Progenitor cell of endocrine pancreas (in vitro differentiated cells): ENCODE measurements around the gene GIMAP6. TPM values are rescaled to one million over a fixed set of nuclear protein-coding genes. Genes with fewer than 3 reads are reported as not detected.
"Not testable (repeated sequence)": the region's sequence is repeated elsewhere in the genome, so short reads cannot be mapped to it uniquely, and the experiment has no call there.

ENCODE experiments used
- DNase-seq: peaks from one replicate; pipeline ENCODE4 v3.0.0; 2021; ENCODE audit warnings: low spot score; ENCODE audit not compliant: unreplicated experiment
- H3K27ac Mint-ChIP-seq: 2 replicates; pipeline ENCODE4 v1.8.0; 2021; ENCODE audit warnings: mild to moderate bottlenecking, moderate library complexity, mixed read lengths
- H3K27me3 Mint-ChIP-seq: 2 replicates; pipeline ENCODE4 v1.8.0; 2021; ENCODE audit warnings: mixed read lengths
- H3K36me3 Mint-ChIP-seq: 2 replicates; pipeline ENCODE4 v1.8.0; 2022; ENCODE audit warnings: mixed read lengths; ENCODE audit not compliant: insufficient read depth
- H3K4me1 Mint-ChIP-seq: 2 replicates; pipeline ENCODE4 v1.8.0; 2021; ENCODE audit warnings: low read depth, mixed read lengths
- H3K4me3 Mint-ChIP-seq: 2 replicates; pipeline ENCODE4 v1.8.0; 2021; ENCODE audit warnings: low read depth, mild to moderate bottlenecking, moderate library complexity, mixed read lengths
- H3K9me3 Mint-ChIP-seq: 2 replicates; pipeline ENCODE4 v1.8.0; 2021; ENCODE audit warnings: low read depth, mixed read lengths
- CTCF ChIP-seq: fragments of 200-600 bp; sonication (generic); IDR thresholded peaks from one replicate; pipeline ENCODE4 v1.5.0; 2021; ENCODE audit warnings: antibody characterized with exemption, mild to moderate bottlenecking; ENCODE audit not compliant: unreplicated experiment
- total RNA-seq: library from RNA; stranded (reverse); gene quantifications from 2 replicates; pipeline ENCODE4 v1.2.1, GENCODE V29; 2021

Gene GIMAP6
- total RNA-seq, 1 donor from 2014 or later, result not detected

GRCh38 chr7:150663802-150664494, 31.8 kb upstream of the GIMAP6 start:
- Mint-ChIP-seq H3K36me3 (no peaks in the 10 kb centered on the region), H3K9me3 (peaks cover under 1% of the 10 kb centered on the region), H3K27ac (no peak overlapping the region), H3K27me3 (no peaks in the 10 kb centered on the region), H3K4me3 (no peak overlapping the region), H3K4me1 (no peaks in the 10 kb centered on the region)
- DNase-seq, result no peak
- no peak for TF ChIP-seq CTCF

DNA sequence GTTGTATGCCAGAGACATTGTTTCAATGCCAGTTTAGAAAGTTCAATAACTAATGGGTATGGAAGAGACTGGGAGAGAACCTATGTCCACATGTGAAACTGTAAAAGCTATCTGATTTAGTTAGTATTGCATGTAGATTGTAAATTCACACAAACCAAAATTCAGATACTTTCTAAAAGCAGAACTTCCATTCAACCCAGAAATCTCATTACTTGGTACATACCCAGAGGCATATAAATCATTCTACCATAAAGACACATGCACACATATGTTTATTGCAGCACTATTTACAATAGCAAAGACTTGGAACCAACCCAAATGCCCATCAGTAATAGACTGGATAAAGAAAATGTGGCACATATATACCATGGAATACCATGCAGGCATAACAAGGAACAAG, 30.6 kb upstream of the GIMAP6 start:
- H3K4me3 Mint-ChIP-seq, H3K27me3 Mint-ChIP-seq, H3K4me1 Mint-ChIP-seq, DNase-seq, H3K9me3 Mint-ChIP-seq, H3K36me3 Mint-ChIP-seq: not testable (repeated sequence)
- peak overlapping the region; percentile 19 for H3K27ac Mint-ChIP-seq

GRCh38 chr7:150660939-150661613, 28.9 kb upstream of the GIMAP6 start:
- DNase-seq, result no peak
- no peak overlapping the region for H3K27ac Mint-ChIP-seq
- no peak for TF ChIP-seq CTCF

GRCh38 chr7:150657526-150657925, 25.3 kb upstream of the GIMAP6 start:
- no peak for TF ChIP-seq CTCF
- no peaks in the 10 kb centered on the region for H3K36me3 Mint-ChIP-seq
- H3K27ac Mint-ChIP-seq, result no peak overlapping the region

More at GRCh38 chr7:150660939-150661613, 28.9 kb upstream of the GIMAP6 start:
- H3K4me3 Mint-ChIP-seq, result no peak overlapping the region
- no peaks in the 10 kb centered on the region for H3K4me1 Mint-ChIP-seq
- no peaks in the 10 kb centered on the region for H3K36me3 Mint-ChIP-seq
- H3K9me3 Mint-ChIP-seq, result no peaks in the 10 kb centered on the region
- no peaks in the 10 kb centered on the region for H3K27me3 Mint-ChIP-seq

DNA sequence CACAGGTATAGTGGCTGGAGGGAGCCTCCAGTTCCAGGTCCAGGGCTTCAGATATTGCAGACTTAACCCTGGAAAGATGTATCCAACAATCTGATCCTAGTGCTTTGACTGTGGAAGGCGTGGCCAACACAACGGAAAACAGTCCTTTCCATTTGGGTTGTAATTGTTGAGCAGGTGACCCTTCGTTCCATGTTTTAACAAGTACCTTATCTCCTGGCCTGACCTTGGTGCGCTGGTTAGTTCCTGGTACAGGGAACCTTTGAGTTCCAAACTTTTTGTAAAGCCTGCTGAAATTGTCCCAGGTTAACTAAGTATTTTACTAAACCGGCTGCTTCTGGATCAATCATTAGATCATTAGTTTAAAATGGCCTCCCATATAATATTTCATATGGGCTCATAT, 23.9 kb upstream of the GIMAP6 start:
- Mint-ChIP-seq H3K36me3 (no peaks in the 10 kb centered on the region), H3K27ac (no peak overlapping the region), H3K4me1 (no peaks in the 10 kb centered on the region), H3K9me3 (peaks cover 7% of the 10 kb centered on the region), H3K27me3 (no peaks in the 10 kb centered on the region), H3K4me3 (no peak overlapping the region)
- TF ChIP-seq CTCF, result no peak
- no peak for DNase-seq

More at GRCh38 chr7:150657526-150657925, 25.3 kb upstream of the GIMAP6 start:
- H3K4me1 Mint-ChIP-seq, result no peaks in the 10 kb centered on the region
- H3K4me3 Mint-ChIP-seq, result no peak overlapping the region
- H3K9me3 Mint-ChIP-seq, result no peaks in the 10 kb centered on the region
- H3K27me3 Mint-ChIP-seq, result no peaks in the 10 kb centered on the region
- no peak for DNase-seq

- Mint-ChIP-seq H3K27ac (no peak overlapping the region), H3K9me3 (peaks cover 12% of the 10 kb centered on the region), H3K27me3 (no peaks in the 10 kb centered on the region), H3K36me3 (no peaks in the 10 kb centered on the region), H3K4me1 (no peaks in the 10 kb centered on the region), H3K4me3 (no peak overlapping the region)
- DNase-seq, result no peak
- TF ChIP-seq CTCF, result no peak
Measured at GRCh38 chr7:150654692-150655091, 22.5 kb upstream of the GIMAP6 start.
